Prostate gland (tissue), 2 donors: ENCODE measurements around the gene TEKT2. TPM values are rescaled to one million over a fixed set of nuclear protein-coding genes. Genes with fewer than 3 reads are reported as not detected.

ENCODE experiments used
- DNase-seq: peaks from one replicate; pipeline ENCODE4 v3.0.0-alpha.2; 2019; ENCODE audit warnings: low spot score
- H3K27ac ChIP-seq, 2 donors: fragments of 200-600 bp; sonication (generic); 2 replicates each; pipeline ENCODE4 v1.5.1; 2017 to 2019
- H3K27me3 ChIP-seq: fragments of 200-600 bp; sonication (generic); replicated peaks from 2 replicates; pipeline ENCODE4 v1.5.1; 2019; ENCODE audit not compliant: insufficient read depth
- H3K36me3 ChIP-seq, 2 donors: fragments of 200-600 bp; sonication (generic); 1 replicate in 1 of 2; 2 replicates in 1 of 2; pipeline versions ENCODE4 v1.5.1 to v1.8.1; 2017 to 2019
- H3K4me1 ChIP-seq: fragments of 200-600 bp; sonication (generic); replicated peaks from 2 replicates; pipeline ENCODE4 v1.5.1; 2019
- H3K4me3 ChIP-seq, 2 donors: fragments of 200-600 bp; sonication (generic); 2 replicates each; pipeline ENCODE4 v1.5.1; 2017 to 2019
- H3K9me3 ChIP-seq: fragments of 200-600 bp; sonication (generic); 2 replicates; pipeline ENCODE4 v1.5.1; 2017
- CTCF ChIP-seq, 4 experiments: fragments of 200-600 bp in 2 of 4; fragments of 450-650 bp in 2 of 4; sonication (generic) in 2 of 4; IDR thresholded peaks; 1 replicate in 3 of 4; 2 replicates in 1 of 4; pipeline ENCODE4 v1.5.1; 2016 to 2019; ENCODE audit warnings: antibody characterized with exemption in 4 of 4, mild to moderate bottlenecking in 2 of 4, moderate library complexity in 2 of 4
- POLR2A ChIP-seq: fragments of 450-650 bp; IDR thresholded peaks from one replicate; pipeline ENCODE4 v1.6.1; 2016; ENCODE audit warnings: antibody characterized with exemption, mild to moderate bottlenecking
- POLR2AphosphoS5 ChIP-seq: sonication (generic); formaldehyde crosslinking; IDR thresholded peaks from one replicate; pipeline ENCODE4 v1.6.1; 2017; ENCODE audit warnings: antibody characterized with exemption
- WGBS: methylation state at CpG from one replicate; pipeline ENCODE4 v1.1.5; 2018; 5-methylcytosine and 5-hydroxymethylcytosine counted together
- intact Hi-C: fragments of 100-400 bp; cut with DNase I; formaldehyde crosslinking; loops from one replicate; pipeline ENCODE4 v1.14.2; 2022
- total RNA-seq, 2 donors: library from RNA; depleted of rRNA; stranded (reverse); fragments of >200 nt; gene quantifications; one replicate each; pipeline ENCODE4 v1.1.0, GENCODE V29; 2016

TEKT2 gene
- total RNA-seq, 2 donors from 2014 or later: 0.77 to 6.0 TPM

- TF ChIP-seq CTCF (IDR thresholded peaks at IDR 0.05): no peak
- no peak for TF ChIP-seq POLR2AphosphoS5
- no peak for TF ChIP-seq POLR2A
- Histone ChIP-seq H3K9me3 (no peaks in the 10 kb centered on the region), H3K4me3 (peak overlapping the region; percentile 57 to 89), H3K27me3 (no peaks in the 10 kb centered on the region), H3K36me3 (peaks cover 2 to 19% of the 10 kb centered on the region in 2 donors), H3K27ac (peak overlapping the region; percentile 72 to 90), H3K4me1 (peaks cover 8% of the 10 kb centered on the region)
- 6% methylated on average over 32 of the region's 32 CpGs for WGBS
- DNase-seq: no peak
- intact Hi-C loops: loop anchor here (2.0 to 5.0 kb wide), 2 partner anchors 159 to 207 kb away; partner anchors contain the start of genes AGO1 and AGO3
Measured at GRCh38 chr1:36089393-36090121, 5.7 kb downstream of the TEKT2 start.

GRCh38 chr1:36091141-36091540 lies 7.2 kb downstream of the TEKT2 start:
- H3K9me3 ChIP-seq: no peaks in the 10 kb centered on the region
- peaks cover 8% of the 10 kb centered on the region for H3K4me1 ChIP-seq
- TF ChIP-seq POLR2AphosphoS5 (no peak), POLR2A (no peak), CTCF (IDR thresholded peaks at IDR 0.05) (no peak)
- H3K27ac ChIP-seq: no peak overlapping the region
- WGBS: 88% methylated on average over 4 of the region's 4 CpGs
- DNase-seq: no peak
- H3K27me3 ChIP-seq: no peaks in the 10 kb centered on the region
- intact Hi-C loops: no loop called here
- peaks cover 4 to 22% of the 10 kb centered on the region in 2 donors for H3K36me3 ChIP-seq
- no peak overlapping the region for H3K4me3 ChIP-seq

DNA sequence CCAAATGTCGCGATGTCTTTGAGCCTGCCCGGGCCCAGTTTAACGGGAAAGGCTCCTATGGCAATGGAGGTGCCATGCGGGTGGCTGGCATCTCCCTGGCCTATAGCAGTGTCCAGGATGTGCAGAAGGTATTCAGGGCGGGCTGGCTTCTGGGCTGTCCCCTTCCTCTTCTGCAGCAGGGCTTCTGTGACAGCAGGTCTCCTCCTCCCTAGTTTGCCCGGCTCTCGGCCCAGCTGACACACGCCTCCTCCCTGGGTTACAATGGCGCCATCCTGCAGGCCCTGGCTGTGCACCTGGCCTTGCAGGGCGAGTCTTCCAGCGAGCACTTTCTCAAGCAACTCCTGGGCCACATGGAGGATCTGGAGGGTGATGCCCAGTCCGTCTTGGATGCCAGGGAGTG lies 7.8 kb downstream of the TEKT2 start:
- H3K9me3 ChIP-seq: no peaks in the 10 kb centered on the region
- peaks cover 8% of the 10 kb centered on the region for H3K4me1 ChIP-seq
- intact Hi-C loops: no loop called here
- H3K27me3 ChIP-seq: no peaks in the 10 kb centered on the region
- DNase-seq: no peak
- no peak overlapping the region for H3K27ac ChIP-seq
- WGBS: 89% methylated on average over 12 of the region's 13 CpGs
- TF ChIP-seq CTCF (IDR thresholded peaks at IDR 0.05) (no peak), POLR2A (no peak), POLR2AphosphoS5 (no peak)
- H3K36me3 ChIP-seq: peaks cover 4 to 22% of the 10 kb centered on the region in 2 donors
- H3K4me3 ChIP-seq: no peak overlapping the region

GRCh38 chr1:36092166-36092797 lies 8.4 kb downstream of the TEKT2 start:
- H3K9me3 ChIP-seq: no peaks in the 10 kb centered on the region
- peaks cover 8% of the 10 kb centered on the region for H3K4me1 ChIP-seq
- no peak overlapping the region for H3K27ac ChIP-seq
- DNase-seq: no peak
- TF ChIP-seq CTCF (IDR thresholded peaks at IDR 0.05): no peak
- TF ChIP-seq POLR2A: no peak
- TF ChIP-seq POLR2AphosphoS5: no peak
- no peak overlapping the region for H3K4me3 ChIP-seq
- intact Hi-C loops: no loop called here
- 85% methylated on average over 17 of the region's 17 CpGs for WGBS
- H3K36me3 ChIP-seq: peaks cover 4 to 22% of the 10 kb centered on the region in 2 donors
- no peaks in the 10 kb centered on the region for H3K27me3 ChIP-seq
